ENCODE results near the gene CAMK1D. TPM values are rescaled to one million over a fixed set of nuclear protein-coding genes. Genes with fewer than 3 reads are reported as not detected.

CAMK1D gene
- polyA plus RNA-seq, 1 donor, result 8.4 TPM

DNA sequence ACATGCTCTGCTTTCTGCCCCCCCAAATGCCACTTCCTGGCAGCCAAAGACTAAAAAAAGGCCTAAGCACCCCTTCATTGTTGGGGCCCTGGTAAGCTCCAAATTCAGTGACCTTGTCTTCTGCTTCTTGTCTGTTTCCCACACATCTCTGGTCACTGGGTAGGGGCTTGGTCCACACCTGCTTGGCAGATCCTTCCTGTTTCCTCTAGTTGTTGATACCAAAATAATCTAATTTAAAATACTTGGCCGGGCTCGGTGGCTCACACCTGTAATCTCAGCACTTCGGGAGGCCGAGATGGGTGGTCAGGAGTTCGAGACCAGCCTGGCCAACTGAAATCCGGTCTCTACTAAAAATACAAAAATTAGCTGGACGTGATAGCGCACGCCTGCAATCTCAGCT lies 130.6 kb downstream of the CAMK1D start:
- Histone ChIP-seq H3K36me3 (ENCODE audit: control insufficient read depth, insufficient read depth, low read length) (no peaks in the 10 kb centered on the region), H3K4me1 (ENCODE audit: control insufficient read depth, insufficient read depth, low read length) (no peaks in the 10 kb centered on the region), H3K27me3 (ENCODE audit: control insufficient read depth, insufficient read depth, low read length) (no peaks in the 10 kb centered on the region), H3K9me3 (ENCODE audit: control insufficient read depth, low read depth, low read length) (no peaks in the 10 kb centered on the region), H3K27ac (ENCODE audit: low read length) (no peak overlapping the region), H3K4me3 (ENCODE audit: low read length) (no peak overlapping the region)
- no CpG with 5 or more reads among the region's 9 CpGs for WGBS (ENCODE audit: insufficient coverage, low lambda C conversion rate)
- DNase-seq, result no peak

- WGBS (ENCODE audit: insufficient coverage, low lambda C conversion rate), result no CpG with 5 or more reads among the region's 4 CpGs
- no peaks in the 10 kb centered on the region for H3K27me3 ChIP-seq (ENCODE audit: control insufficient read depth, insufficient read depth, low read length)
- H3K4me1 ChIP-seq (ENCODE audit: control insufficient read depth, insufficient read depth, low read length), result peaks cover 2% of the 10 kb centered on the region
- H3K27ac ChIP-seq (ENCODE audit: low read length), result no peak overlapping the region
- no peaks in the 10 kb centered on the region for H3K36me3 ChIP-seq (ENCODE audit: control insufficient read depth, insufficient read depth, low read length)
- no peak overlapping the region for H3K4me3 ChIP-seq (ENCODE audit: low read length)
- H3K9me3 ChIP-seq (ENCODE audit: control insufficient read depth, low read depth, low read length), result no peaks in the 10 kb centered on the region
- DNase-seq, result no peak
Observed at GRCh38 chr10:12480440-12480839, 131.1 kb downstream of the CAMK1D start.

GRCh38 chr10:12481924-12482323 lies 132.6 kb downstream of the CAMK1D start:
- Histone ChIP-seq H3K27ac (ENCODE audit: low read length) (no peak overlapping the region), H3K9me3 (ENCODE audit: control insufficient read depth, low read depth, low read length) (no peaks in the 10 kb centered on the region), H3K27me3 (ENCODE audit: control insufficient read depth, insufficient read depth, low read length) (no peaks in the 10 kb centered on the region), H3K4me3 (ENCODE audit: low read length) (no peak overlapping the region), H3K36me3 (ENCODE audit: control insufficient read depth, insufficient read depth, low read length) (no peaks in the 10 kb centered on the region), H3K4me1 (ENCODE audit: control insufficient read depth, insufficient read depth, low read length) (peaks cover 2% of the 10 kb centered on the region)
- no CpG with 5 or more reads among the region's 4 CpGs for WGBS (ENCODE audit: insufficient coverage, low lambda C conversion rate)
- no peak for DNase-seq

GRCh38 chr10:12482587-12482986 lies 133.2 kb downstream of the CAMK1D start:
- no peaks in the 10 kb centered on the region for H3K27me3 ChIP-seq (ENCODE audit: control insufficient read depth, insufficient read depth, low read length)
- H3K4me3 ChIP-seq (ENCODE audit: low read length), result no peak overlapping the region
- WGBS (ENCODE audit: insufficient coverage, low lambda C conversion rate), result 67% methylated on average over 1 of the region's 12 CpGs
- H3K4me1 ChIP-seq (ENCODE audit: control insufficient read depth, insufficient read depth, low read length), result peaks cover 2% of the 10 kb centered on the region
- H3K36me3 ChIP-seq (ENCODE audit: control insufficient read depth, insufficient read depth, low read length), result no peaks in the 10 kb centered on the region
- no peak overlapping the region for H3K27ac ChIP-seq (ENCODE audit: low read length)
- no peak for DNase-seq
- H3K9me3 ChIP-seq (ENCODE audit: control insufficient read depth, low read depth, low read length), result no peaks in the 10 kb centered on the region

GRCh38 chr10:12484002-12484918 lies 134.9 kb downstream of the CAMK1D start:
- no peaks in the 10 kb centered on the region for H3K36me3 ChIP-seq (ENCODE audit: control insufficient read depth, insufficient read depth, low read length)
- H3K27ac ChIP-seq (ENCODE audit: low read length), result peak overlapping the region; percentile 11
- no peak overlapping the region for H3K4me3 ChIP-seq (ENCODE audit: low read length)
- DNase-seq, result no peak
- H3K4me1 ChIP-seq (ENCODE audit: control insufficient read depth, insufficient read depth, low read length), result peaks cover 6% of the 10 kb centered on the region
- H3K27me3 ChIP-seq (ENCODE audit: control insufficient read depth, insufficient read depth, low read length), result no peaks in the 10 kb centered on the region
- no peaks in the 10 kb centered on the region for H3K9me3 ChIP-seq (ENCODE audit: control insufficient read depth, low read depth, low read length)
- no CpG with 5 or more reads among the region's 24 CpGs for WGBS (ENCODE audit: insufficient coverage, low lambda C conversion rate)

DNA sequence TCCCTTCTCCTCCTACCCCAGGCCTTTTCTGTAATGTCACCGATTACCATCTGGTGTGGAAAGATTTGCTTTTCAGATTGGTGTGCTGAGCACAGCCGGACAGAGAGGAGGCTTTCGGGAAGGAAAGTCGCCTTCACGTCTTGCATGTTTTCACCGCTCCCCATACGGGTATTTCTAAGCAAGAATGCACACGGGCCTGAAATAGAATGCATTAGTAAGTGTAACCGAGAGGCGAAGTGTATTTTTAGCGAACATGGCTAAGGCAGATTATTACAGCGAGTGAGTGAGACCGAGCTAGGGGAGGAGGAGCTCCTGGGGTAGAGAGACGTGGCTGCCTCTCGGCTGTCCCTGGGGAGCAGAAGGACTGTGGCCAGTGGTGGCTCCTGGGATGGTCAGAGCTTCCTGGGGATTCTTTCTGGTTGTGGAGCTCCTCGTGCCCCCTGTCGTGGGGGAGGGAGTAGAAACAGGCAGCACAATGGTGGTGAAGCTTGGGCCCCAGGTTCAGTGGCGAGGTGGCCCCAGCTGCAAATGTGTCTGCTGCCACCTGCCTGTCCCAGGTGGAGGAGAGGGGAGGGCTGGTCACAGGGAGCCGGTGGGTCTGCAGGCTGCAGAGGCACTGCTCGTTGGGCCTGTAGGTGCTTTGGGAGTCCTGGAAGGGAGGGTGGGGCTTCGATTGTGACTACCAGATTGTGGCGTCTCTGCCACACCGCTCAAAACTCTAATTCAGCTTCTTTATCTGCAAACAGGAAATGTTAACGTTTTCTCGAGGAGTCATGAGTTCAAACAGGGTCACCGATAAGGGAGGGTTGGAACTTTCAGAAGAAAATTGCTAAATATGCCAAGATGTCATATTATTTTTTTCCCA lies 135.8 kb downstream of the CAMK1D start:
- H3K36me3 ChIP-seq (ENCODE audit: control insufficient read depth, insufficient read depth, low read length), result no peaks in the 10 kb centered on the region
- no peak overlapping the region for H3K27ac ChIP-seq (ENCODE audit: low read length)
- WGBS (ENCODE audit: insufficient coverage, low lambda C conversion rate), result 48% methylated on average over 5 of the region's 26 CpGs
- DNase-seq, result peak in 1 of 2 donors; percentile 42
- H3K4me1 ChIP-seq (ENCODE audit: control insufficient read depth, insufficient read depth, low read length), result peaks cover 14% of the 10 kb centered on the region
- no peaks in the 10 kb centered on the region for H3K27me3 ChIP-seq (ENCODE audit: control insufficient read depth, insufficient read depth, low read length)
- no peaks in the 10 kb centered on the region for H3K9me3 ChIP-seq (ENCODE audit: control insufficient read depth, low read depth, low read length)
- no peak overlapping the region for H3K4me3 ChIP-seq (ENCODE audit: low read length)

DNA sequence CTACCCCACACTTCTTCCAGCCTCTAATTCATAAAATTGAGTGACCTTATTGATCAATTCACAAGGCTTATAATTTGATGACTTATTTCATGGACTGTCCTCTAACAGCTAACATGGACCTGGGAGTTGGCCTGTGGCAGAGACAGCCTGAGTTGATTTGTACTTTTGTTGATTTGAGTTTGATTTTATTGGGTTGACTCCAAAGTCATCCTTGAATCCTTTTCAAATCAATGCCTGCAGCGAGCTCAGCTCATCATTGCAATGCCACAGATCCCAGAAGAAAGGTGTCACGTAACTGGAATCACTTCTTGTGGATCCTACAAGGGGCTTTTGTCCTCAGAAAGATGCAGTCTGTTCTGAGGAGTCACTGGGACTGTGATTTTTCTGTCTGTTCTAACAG lies 138.0 kb downstream of the CAMK1D start:
- DNase-seq, result no peak
- Histone ChIP-seq H3K9me3 (ENCODE audit: control insufficient read depth, low read depth, low read length) (no peaks in the 10 kb centered on the region), H3K4me3 (ENCODE audit: low read length) (no peak overlapping the region), H3K36me3 (ENCODE audit: control insufficient read depth, insufficient read depth, low read length) (no peaks in the 10 kb centered on the region), H3K4me1 (ENCODE audit: control insufficient read depth, insufficient read depth, low read length) (peaks cover 14% of the 10 kb centered on the region), H3K27ac (ENCODE audit: low read length) (no peak overlapping the region), H3K27me3 (ENCODE audit: control insufficient read depth, insufficient read depth, low read length) (no peaks in the 10 kb centered on the region)
- no CpG with 5 or more reads among the region's 2 CpGs for WGBS (ENCODE audit: insufficient coverage, low lambda C conversion rate)

DNA sequence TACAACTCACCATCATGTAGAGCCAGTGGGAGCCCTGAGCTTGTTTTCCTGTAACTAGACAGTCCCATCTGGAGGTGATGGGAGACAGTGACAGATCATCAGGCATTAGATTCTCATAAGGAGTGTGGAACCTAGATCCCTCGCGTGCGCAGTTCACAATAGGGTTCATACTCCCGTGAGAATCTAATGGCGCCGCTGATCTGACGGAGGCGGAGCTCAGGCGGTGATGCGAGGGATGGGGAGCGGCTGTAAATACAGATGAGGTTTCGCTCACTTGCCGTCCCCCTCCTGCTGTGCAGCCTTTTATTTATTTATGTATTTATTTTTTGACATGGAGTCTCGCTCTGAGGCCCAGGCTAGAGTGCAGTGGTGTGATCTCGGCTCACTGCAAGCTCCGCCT lies 139.3 kb downstream of the CAMK1D start:
- no peak for DNase-seq
- Histone ChIP-seq H3K4me3 (ENCODE audit: low read length) (no peak overlapping the region), H3K36me3 (ENCODE audit: control insufficient read depth, insufficient read depth, low read length) (no peaks in the 10 kb centered on the region), H3K4me1 (ENCODE audit: control insufficient read depth, insufficient read depth, low read length) (peaks cover 14% of the 10 kb centered on the region), H3K9me3 (ENCODE audit: control insufficient read depth, low read depth, low read length) (no peaks in the 10 kb centered on the region), H3K27ac (ENCODE audit: low read length) (no peak overlapping the region), H3K27me3 (ENCODE audit: control insufficient read depth, insufficient read depth, low read length) (no peaks in the 10 kb centered on the region)
- WGBS (ENCODE audit: insufficient coverage, low lambda C conversion rate), result no CpG with 5 or more reads among the region's 16 CpGs

GRCh38 chr10:12489357-12489756 lies 140.0 kb downstream of the CAMK1D start:
- Histone ChIP-seq H3K27me3 (ENCODE audit: control insufficient read depth, insufficient read depth, low read length) (no peaks in the 10 kb centered on the region), H3K27ac (ENCODE audit: low read length) (no peak overlapping the region), H3K36me3 (ENCODE audit: control insufficient read depth, insufficient read depth, low read length) (no peaks in the 10 kb centered on the region), H3K4me1 (ENCODE audit: control insufficient read depth, insufficient read depth, low read length) (peaks cover 14% of the 10 kb centered on the region), H3K9me3 (ENCODE audit: control insufficient read depth, low read depth, low read length) (no peaks in the 10 kb centered on the region), H3K4me3 (ENCODE audit: low read length) (no peak overlapping the region)
- no CpG with 5 or more reads among the region's 8 CpGs for WGBS (ENCODE audit: insufficient coverage, low lambda C conversion rate)
- DNase-seq, result peak in 1 of 2 donors; percentile 35

GRCh38 chr10:12489806-12490205 lies 140.5 kb downstream of the CAMK1D start:
- Histone ChIP-seq H3K4me3 (ENCODE audit: low read length) (no peak overlapping the region), H3K36me3 (ENCODE audit: control insufficient read depth, insufficient read depth, low read length) (no peaks in the 10 kb centered on the region), H3K27ac (ENCODE audit: low read length) (no peak overlapping the region), H3K9me3 (ENCODE audit: control insufficient read depth, low read depth, low read length) (no peaks in the 10 kb centered on the region), H3K27me3 (ENCODE audit: control insufficient read depth, insufficient read depth, low read length) (no peaks in the 10 kb centered on the region), H3K4me1 (ENCODE audit: control insufficient read depth, insufficient read depth, low read length) (peaks cover 14% of the 10 kb centered on the region)
- WGBS (ENCODE audit: insufficient coverage, low lambda C conversion rate), result no CpG with 5 or more reads among the region's 13 CpGs
- DNase-seq, result no peak

All from large intestine (tissue), 3 donors.